Measurements from ENCODE around the gene ZNF215. TPM values are rescaled to one million over a fixed set of nuclear protein-coding genes. Genes with fewer than 3 reads are reported as not detected.

ZNF215 gene
- polyA plus RNA-seq, 1 of the 3 experiments (the other 2 are of a cell fraction) = 0.15 TPM

DNA sequence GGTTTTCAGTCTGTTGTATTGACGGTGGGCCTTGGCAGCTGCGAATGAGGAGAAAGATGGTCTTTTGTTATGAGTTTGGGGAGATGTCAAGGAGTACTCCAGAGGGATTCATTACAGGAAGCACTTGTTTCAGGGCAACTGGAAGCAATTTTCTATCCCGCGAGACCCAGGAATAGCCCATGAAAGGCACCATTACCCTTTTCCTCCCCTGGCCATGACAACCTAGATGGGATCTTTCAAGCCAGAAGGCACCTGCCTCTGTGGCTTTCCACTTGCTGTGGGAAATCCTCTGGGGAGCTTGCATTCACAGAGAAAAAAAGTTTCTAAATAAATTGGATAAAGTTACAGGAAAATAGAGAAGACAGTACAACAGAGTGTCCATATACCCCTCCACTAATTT is 2.7 kb downstream of the ZNF215 start:
- CTCF ChIA-PET = no interaction called here
- H4K20me1 ChIP-seq (ENCODE audit: insufficient read depth) = no peaks in the 10 kb centered on the region
- WGBS (ENCODE audit: low lambda C conversion rate) = 23% methylated on average over 4 of the region's 4 CpGs

DNA sequence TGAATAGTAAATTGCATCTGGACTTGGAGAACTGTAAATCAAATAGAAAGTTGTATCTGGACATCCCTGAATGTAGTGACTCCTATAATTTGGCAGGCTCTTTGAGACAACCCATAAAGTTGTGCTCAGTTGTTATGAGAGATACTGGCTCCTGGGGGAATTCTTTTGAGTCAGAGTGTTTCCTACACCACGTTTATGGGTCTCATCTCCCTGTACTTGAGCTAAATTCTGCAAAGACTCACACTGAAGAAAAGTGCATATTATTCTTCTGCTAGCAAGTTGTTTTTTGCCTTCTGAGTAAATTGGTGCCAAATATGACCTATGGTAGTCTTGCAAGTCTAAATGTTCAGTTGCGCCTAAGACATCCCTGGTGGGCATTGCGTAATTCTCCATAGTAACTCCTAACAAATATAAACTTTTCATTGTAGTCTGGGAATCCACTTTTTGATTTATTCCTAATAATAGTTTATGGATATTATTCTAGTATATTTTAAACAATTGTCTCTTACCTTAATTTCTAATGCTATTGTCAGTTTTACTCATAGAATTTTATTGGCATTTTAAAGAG is 5.0 kb downstream of the ZNF215 start:
- Histone ChIP-seq H3K4me2 (no peak overlapping the region), H4K20me1 (ENCODE audit: insufficient read depth) (no peaks in the 10 kb centered on the region), H3K9me3 (no peaks in the 10 kb centered on the region), H3K27ac (ENCODE audit: low read depth in 2 of 2, low read length in 1 of 2) (no peak overlapping the region), H3K9ac (no peak overlapping the region), H3K79me2 (ENCODE audit: insufficient read depth) (no peaks in the 10 kb centered on the region), H3K4me3 (ENCODE audit: low read depth in 2 of 2, low read length in 1 of 2) (no peak overlapping the region), H3K9me2 (no peaks in the 10 kb centered on the region), H3K27me3 (ENCODE audit: insufficient read depth) (no peaks in the 10 kb centered on the region), H3K36me3 (replicated peaks in 1 of 2; ENCODE audit: control insufficient read depth in 1 of 2, insufficient read depth in 2 of 2, low read length in 1 of 2) (no peaks in the 10 kb centered on the region), H2AFZ (ENCODE audit: low read depth) (no peak overlapping the region), H3F3A (replicated peaks; ENCODE audit: insufficient read depth) (no peaks in the 10 kb centered on the region), H3K4me1 (ENCODE audit: control insufficient read depth in 1 of 2, insufficient read depth in 2 of 2, low read depth in 1 of 2, low read length in 1 of 2) (peaks cover 0 to 5% of the 10 kb centered on the region in 2 experiments; a peak in 1 of 4 replicates)
- TF ChIP-seq CTCF (IDR thresholded peaks at IDR 0.05) = no peak
- TF ChIP-seq GATA2 (CRISPR knock-in tag; IDR thresholded peaks at IDR 0.05) = no peak
- TF ChIP-seq RAD21 (IDR thresholded peaks at IDR 0.05; ENCODE audit: low read length) = no peak
- TF ChIP-seq MEF2A (IDR thresholded peaks at IDR 0.05; ENCODE audit: borderline replicate concordance, low read depth) = no peak
- 31% methylated on average over 3 of the region's 3 CpGs for WGBS (ENCODE audit: low lambda C conversion rate)
- POLR2A ChIA-PET = no interaction called here
- CTCF ChIA-PET = no interaction called here
- no peak for DNase-seq

More for the DNA sequence above, 2.7 kb downstream of the ZNF215 start:
- Histone ChIP-seq H2AFZ (ENCODE audit: low read depth) (no peak overlapping the region), H3K79me2 (ENCODE audit: insufficient read depth) (no peaks in the 10 kb centered on the region), H3K27ac (ENCODE audit: low read depth in 2 of 2, low read length in 1 of 2) (no peak overlapping the region), H3F3A (replicated peaks; ENCODE audit: insufficient read depth) (no peaks in the 10 kb centered on the region), H3K4me2 (no peak overlapping the region), H3K27me3 (ENCODE audit: insufficient read depth) (no peaks in the 10 kb centered on the region), H3K9me2 (no peaks in the 10 kb centered on the region), H3K9me3 (no peaks in the 10 kb centered on the region), H3K9ac (no peak overlapping the region), H3K4me3 (ENCODE audit: low read depth in 2 of 2, low read length in 1 of 2) (no peak overlapping the region), H3K4me1 (ENCODE audit: control insufficient read depth in 1 of 2, insufficient read depth in 2 of 2, low read depth in 1 of 2, low read length in 1 of 2) (peaks cover 0 to 5% of the 10 kb centered on the region in 2 experiments; a peak in 1 of 4 replicates), H3K36me3 (replicated peaks in 1 of 2; ENCODE audit: control insufficient read depth in 1 of 2, insufficient read depth in 2 of 2, low read length in 1 of 2) (no peaks in the 10 kb centered on the region)
- TF ChIP-seq, protein P1, sequence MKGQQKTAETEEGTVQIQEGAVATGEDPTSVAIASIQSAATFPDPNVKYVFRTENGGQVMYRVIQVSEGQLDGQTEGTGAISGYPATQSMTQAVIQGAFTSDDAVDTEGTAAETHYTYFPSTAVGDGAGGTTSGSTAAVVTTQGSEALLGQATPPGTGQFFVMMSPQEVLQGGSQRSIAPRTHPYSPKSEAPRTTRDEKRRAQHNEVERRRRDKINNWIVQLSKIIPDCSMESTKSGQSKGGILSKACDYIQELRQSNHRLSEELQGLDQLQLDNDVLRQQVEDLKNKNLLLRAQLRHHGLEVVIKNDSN (IDR thresholded peaks at IDR 0.05; ENCODE audit: borderline replicate concordance, low read depth) = no peak
- TF ChIP-seq TEAD4 (IDR thresholded peaks at IDR 0.05; ENCODE audit: borderline replicate concordance, insufficient read depth) (no peak), GABPA (IDR thresholded peaks at IDR 0.05; ENCODE audit: low read depth) (no peak), TAF1 (IDR thresholded peaks at IDR 0.05; ENCODE audit: borderline replicate concordance, low read depth, low read length) (no peak), TCF12 (IDR thresholded peaks at IDR 0.05) (no peak), CTCF (IDR thresholded peaks at IDR 0.05) (no peak), JUND (IDR thresholded peaks at IDR 0.05) (no peak)
- TF ChIP-seq, protein P2, sequence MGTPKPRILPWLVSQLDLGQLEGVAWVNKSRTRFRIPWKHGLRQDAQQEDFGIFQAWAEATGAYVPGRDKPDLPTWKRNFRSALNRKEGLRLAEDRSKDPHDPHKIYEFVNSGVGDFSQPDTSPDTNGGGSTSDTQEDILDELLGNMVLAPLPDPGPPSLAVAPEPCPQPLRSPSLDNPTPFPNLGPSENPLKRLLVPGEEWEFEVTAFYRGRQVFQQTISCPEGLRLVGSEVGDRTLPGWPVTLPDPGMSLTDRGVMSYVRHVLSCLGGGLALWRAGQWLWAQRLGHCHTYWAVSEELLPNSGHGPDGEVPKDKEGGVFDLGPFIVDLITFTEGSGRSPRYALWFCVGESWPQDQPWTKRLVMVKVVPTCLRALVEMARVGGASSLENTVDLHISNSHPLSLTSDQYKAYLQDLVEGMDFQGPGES (IDR thresholded peaks at IDR 0.05; ENCODE audit: low read depth, low read length) = no peak
- no peak for DNase-seq
- POLR2A ChIA-PET = no interaction called here

All from SK-N-SH (cell line).